HG02610 (cell line): Measurements from ENCODE around the gene OR8D1.

Source experiments
- ATAC-seq: cut with Tn5 transposase; IDR thresholded peaks from one replicate; pipeline ENCODE4 v1.9.1; 2021; ENCODE audit warnings: mild to moderate bottlenecking, moderate library complexity; ENCODE audit not compliant: unreplicated experiment

OR8D1 gene

DNA sequence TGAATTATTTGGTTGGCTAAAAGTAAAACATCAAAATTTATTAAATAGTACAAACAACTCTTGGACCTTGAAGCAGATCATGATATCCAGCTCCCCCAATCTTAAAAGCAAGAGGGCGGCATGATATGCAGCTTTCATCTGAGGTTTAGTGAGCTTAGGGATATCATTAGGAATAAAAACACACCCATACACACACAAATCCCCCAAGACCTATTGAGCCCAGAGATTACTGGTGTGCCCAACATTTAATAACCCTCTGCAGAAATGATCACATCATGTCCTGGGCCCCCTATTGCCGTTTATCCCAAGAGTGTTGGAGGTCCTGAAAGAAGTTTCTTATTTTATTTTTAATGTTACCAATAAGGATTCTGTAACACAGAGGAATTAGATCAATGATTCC lies at the start of gene OR8D1:
Gene OR8D1 (minus strand): TSS at position 101 of the 400 bp plus-strand sequence. CDS start 3,183 bp downstream, outside the sequence.
- ATAC-seq = no peak

DNA sequence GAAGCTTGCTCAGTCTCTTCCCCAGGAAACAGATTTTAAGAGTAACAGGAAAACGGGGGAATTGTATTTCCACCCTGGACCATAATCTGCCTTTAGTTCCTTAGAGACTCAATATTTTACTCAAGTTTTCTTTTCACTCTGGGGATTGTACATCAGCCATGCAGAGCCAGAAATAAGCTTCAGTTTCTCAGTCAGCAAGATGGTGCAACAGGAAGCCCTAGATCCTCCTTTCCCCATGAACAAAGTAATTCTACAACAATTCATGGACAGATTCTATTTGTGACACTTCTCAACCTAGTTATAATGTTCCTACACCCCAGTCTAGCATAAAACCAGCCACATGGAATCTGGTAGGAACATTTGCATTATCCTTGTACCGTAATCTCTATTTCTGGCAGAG lies 45.8 kb upstream of the OR8D1 start:
- ATAC-seq = no peak

DNA sequence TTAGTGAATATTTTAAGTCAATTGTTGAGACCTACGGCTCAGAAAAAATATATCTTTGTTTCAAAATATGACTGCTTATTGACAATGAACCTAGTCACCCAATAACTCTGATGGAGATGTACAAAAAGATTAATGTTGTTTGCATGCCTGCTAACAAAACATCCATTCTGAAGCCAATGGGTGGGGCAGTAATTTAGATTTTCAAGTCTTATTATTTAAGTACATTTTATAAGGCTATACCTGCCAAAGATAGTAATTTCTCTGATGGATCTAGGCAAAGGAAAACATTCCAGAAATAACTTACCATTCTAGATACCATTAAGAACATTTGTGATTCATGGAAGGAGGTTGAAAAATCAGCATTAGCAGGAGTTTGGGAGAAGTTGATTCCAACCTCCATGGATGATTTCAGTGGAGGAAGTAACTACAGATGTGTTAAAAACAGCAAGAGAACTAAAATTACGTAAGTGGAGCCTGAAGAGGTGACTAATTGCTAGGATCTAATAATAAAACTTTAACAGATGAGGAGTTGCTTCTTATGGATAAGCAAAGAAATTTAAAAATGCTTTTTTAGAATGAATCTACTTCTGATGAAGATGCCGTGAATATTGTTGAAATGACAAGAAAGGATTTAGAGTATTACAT lies 32.7 kb upstream of the OR8D1 start:
- ATAC-seq = no peak

DNA sequence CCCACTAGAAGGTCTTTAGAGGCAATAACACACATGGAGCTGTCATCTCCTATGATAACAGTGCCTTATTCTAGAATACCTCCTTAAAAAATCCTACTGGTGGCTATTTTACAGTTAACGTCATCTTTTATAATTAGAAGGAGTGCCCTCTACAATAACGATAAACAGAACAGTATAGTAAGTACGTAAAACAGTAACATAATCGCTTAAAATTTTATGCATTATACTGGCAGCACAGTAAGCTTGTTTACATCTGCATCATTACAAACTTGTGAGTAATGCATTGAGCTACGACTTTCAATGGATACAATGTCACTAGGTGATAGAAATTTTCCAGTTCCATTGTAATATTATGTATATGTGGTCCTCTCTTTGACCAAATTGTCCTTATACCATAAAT lies 30.6 kb upstream of the OR8D1 start:
- ATAC-seq = no peak

DNA sequence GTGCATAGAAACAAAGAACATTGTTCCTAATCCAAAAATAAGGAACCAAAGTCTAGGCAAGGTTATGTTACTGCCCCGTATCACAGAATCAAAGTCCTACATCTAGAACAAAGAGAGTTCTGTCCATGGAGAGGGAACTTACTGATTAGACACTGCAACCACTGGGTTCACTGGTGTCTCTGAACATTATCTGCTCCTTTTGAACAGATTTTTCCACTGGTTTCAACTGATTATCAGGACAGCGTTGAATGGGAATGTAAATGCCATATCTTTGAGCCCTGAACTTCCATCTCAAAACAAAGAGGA lies 26.3 kb upstream of the OR8D1 start:
- no peak for ATAC-seq

DNA sequence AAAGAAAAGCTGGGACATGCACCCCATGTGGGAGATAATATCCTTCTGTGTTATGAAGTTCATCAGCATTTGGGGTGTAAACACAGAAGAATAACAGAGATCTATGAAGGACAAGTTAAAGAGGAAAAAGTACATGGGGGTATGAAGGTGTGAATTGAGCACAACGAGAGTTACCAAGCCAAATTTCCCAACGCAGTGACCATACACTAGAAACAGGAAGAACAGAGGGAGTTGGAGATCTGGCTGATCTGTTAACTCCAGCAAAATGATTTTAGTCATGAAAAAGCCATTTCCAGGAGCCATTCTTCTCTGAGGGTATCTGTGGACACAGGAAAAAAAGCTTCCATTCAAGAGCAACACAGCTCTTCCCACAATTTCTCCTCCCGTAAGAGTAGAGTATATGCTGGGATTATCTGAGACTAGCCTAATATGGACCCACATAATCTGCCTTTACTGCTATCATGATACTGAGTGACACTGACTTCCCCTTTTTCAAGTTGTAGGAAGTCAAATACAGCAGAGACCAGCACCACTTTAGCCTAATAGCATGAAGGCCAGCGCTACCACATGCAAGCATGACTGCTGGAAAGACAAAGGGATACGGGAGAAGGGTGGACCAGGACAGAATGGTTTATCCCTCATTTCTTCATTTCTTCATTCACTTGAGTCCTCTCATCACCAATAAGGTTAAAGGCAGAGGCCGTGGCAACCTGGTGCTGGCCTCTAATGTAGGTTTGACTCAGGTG lies 25.8 kb upstream of the OR8D1 start:
- ATAC-seq = no peak

DNA sequence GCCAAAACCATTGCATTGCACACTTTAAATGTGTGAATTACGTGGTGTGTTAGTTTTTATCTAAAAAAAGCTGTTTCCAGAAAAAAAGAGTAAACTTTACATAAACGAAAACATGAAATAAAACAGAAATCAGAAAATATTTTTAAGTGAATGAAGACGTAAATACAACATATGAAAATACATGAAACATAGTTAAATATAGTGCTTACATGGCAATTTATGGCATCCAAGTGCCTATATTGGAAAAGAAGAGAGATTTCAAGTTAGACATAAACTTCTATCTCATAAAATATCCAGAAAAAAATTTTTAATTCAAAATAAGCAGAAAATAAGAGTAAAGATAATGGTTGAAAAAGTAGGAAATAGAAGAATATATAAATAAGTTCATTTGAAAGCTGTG lies 18.1 kb upstream of the OR8D1 start:
- ATAC-seq = no peak

DNA sequence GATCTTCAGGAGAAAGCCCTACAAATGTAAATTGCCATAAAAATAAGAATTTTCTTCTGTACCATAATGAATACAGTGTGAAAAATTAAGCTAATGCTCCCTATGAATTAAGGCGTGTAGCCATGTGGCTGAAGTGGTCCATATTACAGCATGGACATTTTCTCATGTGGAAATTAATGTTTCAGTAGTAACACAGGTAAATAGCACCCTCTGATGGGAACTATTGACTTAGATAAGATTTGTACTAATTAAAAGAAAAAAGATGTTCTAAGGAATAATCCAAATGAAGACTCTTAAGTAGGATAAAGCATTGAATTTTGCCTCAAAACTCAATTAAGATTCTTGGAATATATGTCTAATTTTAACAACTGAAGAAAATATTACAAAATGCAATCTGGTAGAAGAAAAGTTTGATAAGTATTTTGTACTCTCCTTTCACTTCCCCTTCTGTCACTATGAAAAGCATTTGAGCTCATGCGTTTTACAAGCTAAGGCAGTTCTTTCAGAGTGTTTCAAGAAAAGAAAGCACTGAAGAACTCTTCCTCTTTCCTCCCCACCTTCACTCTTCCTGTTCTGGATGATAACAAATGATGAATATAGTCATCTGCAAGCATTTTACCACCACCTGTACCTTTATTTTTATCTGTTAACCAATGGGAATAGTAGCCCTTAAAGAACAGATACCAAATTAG lies 16.2 kb upstream of the OR8D1 start:
- ATAC-seq = peak; percentile 86

DNA sequence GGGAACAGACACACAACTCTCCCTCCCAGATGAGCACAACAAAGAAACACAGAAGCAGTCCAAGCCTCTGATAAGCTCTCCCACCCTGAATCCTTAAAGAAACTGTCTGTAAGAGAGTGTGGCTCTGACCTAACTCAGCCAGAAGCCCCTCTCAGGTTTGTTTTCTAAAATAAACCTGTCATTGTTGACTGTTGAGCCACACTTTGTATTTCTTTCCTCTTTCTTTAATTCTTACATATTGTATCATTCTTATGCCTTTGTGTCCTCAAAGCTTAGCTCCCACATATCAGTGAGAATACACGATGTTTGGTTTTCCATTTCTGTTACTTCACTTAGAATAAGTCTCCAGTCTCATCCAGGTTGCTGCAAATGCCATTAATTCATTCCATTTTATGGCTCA lies 14.0 kb upstream of the OR8D1 start:
- ATAC-seq = no peak

DNA sequence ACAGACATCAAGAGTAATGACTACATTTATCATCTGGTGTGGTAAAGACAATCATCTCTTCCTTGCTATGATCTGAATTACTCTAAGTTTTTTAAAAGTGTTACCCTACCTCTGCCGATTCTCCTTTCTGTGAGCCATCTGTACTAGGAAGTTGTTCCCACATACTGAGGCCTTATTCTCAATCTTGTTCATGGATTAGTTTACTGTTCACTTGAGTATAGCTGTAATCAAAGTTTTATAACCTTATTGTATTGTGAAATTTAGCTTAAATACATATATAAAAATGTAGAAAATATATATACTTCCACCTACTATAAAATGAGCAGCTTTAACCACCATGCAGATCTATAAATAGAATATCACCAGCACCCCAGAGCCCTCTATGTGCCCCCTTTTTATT lies 8.6 kb upstream of the OR8D1 start:
- ATAC-seq = no peak

DNA sequence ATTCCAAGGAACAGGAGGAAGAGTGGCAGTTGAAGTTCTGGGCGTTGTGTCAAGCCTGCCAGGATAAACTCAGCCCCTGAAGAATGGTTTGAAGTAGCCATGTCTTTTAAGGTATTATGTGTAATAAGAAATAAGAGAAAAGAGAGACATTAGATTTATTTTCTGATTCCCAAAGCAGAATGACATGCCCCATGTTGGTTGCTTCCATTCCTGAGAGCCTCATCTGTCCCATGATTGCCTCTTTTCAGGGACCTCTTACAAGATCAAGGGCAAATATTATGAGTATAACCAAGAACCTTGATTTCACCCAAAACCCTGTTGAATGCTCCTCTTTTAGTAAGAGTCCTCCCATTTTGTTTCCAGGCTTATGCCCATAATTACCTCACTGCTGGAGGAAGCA lies 6.3 kb upstream of the OR8D1 start, which contains the start of gene OR8D2:
Gene OR8D2 (minus strand): TSS at position 101 of the 400 bp plus-strand sequence. CDS start 0 bp downstream, at position 101.
- ATAC-seq = no peak

DNA sequence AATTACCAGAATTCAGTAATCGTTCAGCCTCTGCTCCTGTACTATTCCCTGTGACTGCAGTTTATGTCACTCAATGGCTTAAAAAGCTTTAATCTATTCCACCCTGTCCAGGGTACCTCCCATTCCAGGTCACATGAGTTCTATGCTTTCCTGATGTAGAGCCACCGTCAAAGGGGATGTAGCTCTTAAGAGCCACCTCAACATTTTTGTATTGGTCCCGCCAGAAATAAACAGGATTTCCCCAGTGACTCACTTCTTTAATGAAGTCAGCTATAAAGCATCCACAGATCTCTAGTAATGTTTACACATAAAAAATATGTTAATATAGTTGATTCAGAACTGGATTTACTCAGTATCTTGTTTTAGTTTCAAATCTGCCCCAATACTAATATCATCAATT lies 1.3 kb upstream of the OR8D1 start:
- no peak for ATAC-seq

DNA sequence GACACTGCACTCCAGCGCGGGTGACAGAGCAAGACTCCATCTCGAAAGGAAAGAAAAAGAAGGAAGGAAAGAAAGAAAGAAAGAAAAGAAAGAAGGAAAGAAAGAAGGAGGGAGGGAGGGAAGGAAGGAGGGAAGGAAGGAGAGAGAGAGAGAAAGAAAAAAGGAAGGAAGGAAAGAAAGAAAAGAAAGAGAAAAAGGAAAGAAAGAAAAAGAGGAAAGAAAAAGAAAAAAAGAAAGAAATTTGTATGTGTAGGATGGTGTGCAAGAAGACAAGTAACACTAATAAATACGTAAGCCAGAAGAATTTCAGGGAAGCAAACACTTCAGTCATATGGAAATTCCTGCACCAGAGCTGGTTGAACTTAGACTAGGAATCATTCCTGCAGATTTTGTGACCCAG lies 618 bp downstream of the OR8D1 start:
- no peak for ATAC-seq

DNA sequence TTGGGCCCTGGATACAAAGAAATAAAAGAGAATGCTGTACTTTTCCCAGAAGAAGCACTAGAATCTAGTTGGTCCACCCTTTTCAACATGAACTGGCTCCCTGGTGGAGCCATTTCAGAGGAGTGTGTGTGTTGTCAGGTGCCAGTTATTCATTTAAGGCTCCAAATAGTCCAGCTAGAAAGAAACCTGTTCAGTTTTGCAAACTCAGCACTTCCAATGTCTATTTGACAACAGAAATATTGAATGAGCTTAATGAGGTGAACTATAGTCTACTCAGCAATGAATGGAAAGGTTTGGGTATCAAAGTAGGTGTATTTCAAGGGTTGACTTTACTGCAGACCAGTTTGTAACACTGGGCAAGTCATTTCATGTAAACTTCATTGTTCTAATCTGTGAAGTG lies 2.1 kb downstream of the OR8D1 start:
- no peak for ATAC-seq

DNA sequence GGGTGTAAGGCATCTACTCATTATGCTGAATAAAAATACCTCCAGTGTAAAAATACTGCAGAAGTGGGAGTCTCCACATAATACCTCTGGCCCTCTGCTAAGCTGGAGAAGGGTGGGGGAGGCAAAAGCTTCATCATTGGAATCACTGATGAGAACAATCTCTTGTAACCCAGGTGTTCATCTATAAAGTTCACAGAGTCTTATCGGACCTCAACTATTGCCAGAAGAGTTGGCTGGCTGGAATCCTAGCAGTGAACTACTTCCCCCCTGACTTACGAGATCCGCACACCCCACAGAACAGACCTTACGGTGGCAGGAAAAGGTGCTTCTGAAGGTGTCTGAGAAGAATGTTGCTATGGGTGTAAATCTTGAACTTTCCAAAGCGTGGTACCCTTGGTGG lies 2.5 kb downstream of the OR8D1 start:
- ATAC-seq = no peak

DNA sequence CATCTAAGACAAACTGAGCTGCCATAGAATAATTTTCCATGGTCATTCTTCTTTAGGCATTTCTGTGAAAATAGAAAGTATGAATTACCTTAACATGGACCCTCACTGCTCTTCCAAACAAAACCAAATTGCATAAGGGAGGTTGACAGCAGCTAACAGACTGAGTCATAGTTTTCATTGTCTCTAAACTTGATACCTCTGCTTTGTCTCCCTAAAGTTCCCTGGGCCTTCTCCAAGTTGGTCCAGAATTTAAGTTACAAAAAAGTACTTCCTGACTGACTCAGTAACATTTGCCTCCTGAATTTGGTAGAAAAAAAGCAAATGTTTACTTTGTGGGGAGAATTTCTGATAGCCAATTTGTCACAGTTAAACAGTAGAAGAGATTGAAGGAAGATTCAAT lies 3.0 kb downstream of the OR8D1 start:
- ATAC-seq = no peak

DNA sequence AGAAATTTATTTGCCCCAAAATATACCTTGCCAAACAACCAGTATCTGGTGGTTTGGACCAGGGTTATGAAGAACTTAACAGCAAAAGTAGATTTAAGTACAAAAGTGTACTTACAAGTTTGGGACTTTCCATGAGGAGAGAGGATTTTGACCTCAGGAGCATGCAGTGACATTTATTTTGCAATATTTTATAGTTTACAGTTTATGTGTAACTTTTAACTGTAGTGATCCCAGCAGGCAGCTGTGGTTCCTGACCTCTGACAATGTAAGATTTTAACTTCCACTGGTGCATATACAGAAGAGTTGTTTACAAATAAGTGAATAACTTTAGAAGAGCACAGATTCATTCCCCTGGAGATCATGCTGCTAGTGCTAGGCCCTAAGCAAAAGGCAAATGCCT lies 6.7 kb downstream of the OR8D1 start:
- ATAC-seq = no peak

DNA sequence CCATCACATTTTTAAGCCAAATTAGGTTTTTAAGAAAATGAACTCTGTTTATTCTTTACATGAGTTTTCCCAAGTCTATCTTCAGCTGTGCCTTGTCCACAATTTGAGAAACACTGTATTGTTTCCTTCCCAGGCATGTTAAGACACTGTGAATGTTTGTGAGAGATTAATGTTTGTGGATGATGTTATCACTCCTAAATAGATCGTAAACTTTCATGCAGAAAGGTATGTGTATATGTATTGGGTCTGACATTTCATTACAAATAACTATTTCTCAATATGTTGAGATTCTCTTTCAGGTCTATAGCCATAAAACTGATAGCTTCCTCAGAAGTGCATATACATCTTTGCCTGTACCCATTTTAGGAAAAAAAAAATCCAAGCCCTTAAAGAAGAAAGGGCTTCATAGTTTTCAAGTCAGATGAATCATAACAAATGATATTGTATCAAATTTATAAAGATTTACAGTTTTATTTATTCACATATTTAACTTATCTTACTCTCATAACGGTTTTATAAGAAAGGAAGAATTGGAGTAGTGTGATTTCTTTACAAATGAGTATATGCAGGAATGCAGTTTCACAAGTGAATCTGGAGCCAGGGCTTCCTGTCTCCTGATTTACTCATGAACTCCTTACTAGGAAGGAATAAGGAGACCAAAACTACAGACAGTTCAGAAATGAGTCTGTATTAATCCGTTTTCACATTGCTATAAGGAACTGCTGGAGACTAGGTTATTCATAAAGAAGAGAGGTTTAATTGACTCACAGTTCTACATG lies 11.2 kb downstream of the OR8D1 start:
- no peak for ATAC-seq

DNA sequence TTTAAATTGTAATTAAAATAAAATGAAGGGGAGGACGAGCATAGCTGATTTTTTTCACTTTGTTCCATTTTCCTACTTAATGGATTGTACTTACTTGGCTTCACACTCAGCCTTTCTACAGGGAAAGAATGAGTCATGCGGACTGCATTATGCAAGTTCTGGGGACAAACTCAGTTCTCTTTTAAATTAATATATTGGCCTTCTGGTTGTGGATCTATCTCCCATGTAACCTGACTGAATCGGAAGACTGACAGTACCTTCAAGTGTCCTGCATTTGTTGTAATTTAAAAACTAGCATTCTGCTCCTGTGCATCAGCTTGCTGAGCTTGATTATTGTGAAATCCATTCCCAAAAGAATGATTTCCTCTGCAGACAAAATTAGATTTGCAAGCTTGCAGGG lies 12.2 kb downstream of the OR8D1 start:
- no peak for ATAC-seq

DNA sequence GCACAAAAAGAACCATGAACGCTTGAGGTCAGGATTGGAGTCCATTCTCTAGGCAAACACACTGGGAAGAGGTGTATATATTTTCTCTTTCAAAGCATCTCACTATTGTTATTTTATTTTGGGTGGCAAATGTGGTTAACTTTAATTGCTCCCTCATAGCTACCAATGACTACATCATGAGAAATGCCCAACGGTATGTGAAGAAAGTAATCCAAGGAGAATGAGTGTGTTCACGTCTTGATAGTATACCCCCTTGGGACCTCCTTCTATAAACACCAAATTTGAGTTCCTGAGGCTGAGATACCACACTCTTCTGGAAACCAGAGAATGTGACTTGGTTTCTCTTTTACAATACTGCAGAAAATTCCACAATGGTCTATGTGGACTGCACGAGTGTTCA lies 15.8 kb downstream of the OR8D1 start:
- no peak for ATAC-seq

DNA sequence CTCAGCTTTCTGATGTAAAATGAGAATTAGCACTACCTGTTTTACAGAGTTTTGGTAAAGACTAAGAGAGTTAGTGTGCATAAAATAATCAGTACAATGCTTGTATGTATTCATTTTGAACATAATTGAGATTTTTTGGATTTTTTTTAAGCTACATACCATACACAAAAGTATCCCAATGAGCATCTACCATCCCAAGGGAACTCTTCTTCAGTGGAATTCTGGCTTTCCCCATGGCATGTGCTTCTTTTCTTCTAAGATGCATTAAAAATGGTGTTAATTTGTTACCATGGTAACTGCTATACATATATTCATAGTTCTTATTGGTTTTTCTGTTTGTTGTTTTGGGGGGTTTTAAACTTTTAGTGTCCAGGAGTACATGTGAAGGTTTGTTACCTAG lies 17.7 kb downstream of the OR8D1 start:
- ATAC-seq = no peak
